ENCODE data around the gene RELL2.

DNA sequence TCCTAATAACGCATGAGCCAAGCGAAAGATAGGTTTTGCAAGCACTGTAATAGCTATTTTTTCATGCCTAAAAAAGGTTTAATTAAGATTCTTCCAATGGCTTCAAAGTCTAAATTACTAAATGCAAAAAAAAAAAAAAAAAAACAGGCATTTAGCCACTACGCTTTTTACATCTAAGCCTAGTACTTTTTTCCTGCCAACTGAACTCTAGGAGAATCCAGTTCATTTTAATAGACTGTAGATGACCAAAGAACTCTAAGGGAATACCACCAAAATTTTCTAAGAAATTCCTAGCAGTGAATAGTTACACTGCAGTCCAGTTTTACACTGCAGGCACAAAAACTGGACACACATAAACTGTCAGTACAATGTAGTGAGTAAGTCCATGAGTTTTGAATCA lies 27.8 kb upstream of the RELL2 start:
- TF ChIP-seq, protein P1, sequence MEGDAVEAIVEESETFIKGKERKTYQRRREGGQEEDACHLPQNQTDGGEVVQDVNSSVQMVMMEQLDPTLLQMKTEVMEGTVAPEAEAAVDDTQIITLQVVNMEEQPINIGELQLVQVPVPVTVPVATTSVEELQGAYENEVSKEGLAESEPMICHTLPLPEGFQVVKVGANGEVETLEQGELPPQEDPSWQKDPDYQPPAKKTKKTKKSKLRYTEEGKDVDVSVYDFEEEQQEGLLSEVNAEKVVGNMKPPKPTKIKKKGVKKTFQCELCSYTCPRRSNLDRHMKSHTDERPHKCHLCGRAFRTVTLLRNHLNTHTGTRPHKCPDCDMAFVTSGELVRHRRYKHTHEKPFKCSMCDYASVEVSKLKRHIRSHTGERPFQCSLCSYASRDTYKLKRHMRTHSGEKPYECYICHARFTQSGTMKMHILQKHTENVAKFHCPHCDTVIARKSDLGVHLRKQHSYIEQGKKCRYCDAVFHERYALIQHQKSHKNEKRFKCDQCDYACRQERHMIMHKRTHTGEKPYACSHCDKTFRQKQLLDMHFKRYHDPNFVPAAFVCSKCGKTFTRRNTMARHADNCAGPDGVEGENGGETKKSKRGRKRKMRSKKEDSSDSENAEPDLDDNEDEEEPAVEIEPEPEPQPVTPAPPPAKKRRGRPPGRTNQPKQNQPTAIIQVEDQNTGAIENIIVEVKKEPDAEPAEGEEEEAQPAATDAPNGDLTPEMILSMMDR (IDR thresholded peaks at IDR 0.05) = no peak
- TF ChIP-seq POLR2A (IDR thresholded peaks at IDR 0.05) (no peak), POLR2AphosphoS5 (IDR thresholded peaks at IDR 0.05) (no peak)

Data from prostate gland (tissue), 2 donors.